ENCODE data around the gene CCL4L2. TPM values are rescaled to one million over a fixed set of nuclear protein-coding genes. Genes with fewer than 3 reads are reported as not detected.
"Not testable (repeated sequence)": the region's sequence is repeated elsewhere in the genome, so short reads cannot be mapped to it uniquely, and the experiment has no call there.

Gene CCL4L2
- total and polyA plus RNA-seq, 2 donors, result 0.25 to 2.0 TPM

- H3K4me3 ChIP-seq (ENCODE audit: low read depth, low read length), result no peak overlapping the region
- H3K27ac ChIP-seq (ENCODE audit: low read depth), result no peak overlapping the region
- H3K36me3 ChIP-seq (ENCODE audit: insufficient read depth), result no peaks in the 10 kb centered on the region
- no peak for DNase-seq (ENCODE audit: extremely low spot score)
- WGBS, result 52% methylated on average over 7 of the region's 7 CpGs
- no peaks in the 10 kb centered on the region for H3K4me1 ChIP-seq (ENCODE audit: insufficient read depth)
Measured at GRCh38 chr17:36204724-36205500, 6.0 kb upstream of the CCL4L2 start.

GRCh38 chr17:36205637-36206485 lies 5.0 kb upstream of the CCL4L2 start:
- H3K36me3 ChIP-seq (ENCODE audit: insufficient read depth), result no peaks in the 10 kb centered on the region
- DNase-seq (ENCODE audit: extremely low spot score), result no peak
- no peaks in the 10 kb centered on the region for H3K4me1 ChIP-seq (ENCODE audit: insufficient read depth)
- H3K4me3 ChIP-seq (ENCODE audit: low read depth, low read length), result no peak overlapping the region
- WGBS, result 64% methylated on average over 4 of the region's 4 CpGs
- no peak overlapping the region for H3K27ac ChIP-seq (ENCODE audit: low read depth)

GRCh38 chr17:36206486-36206821 lies 4.4 kb upstream of the CCL4L2 start:
- H3K27ac ChIP-seq (ENCODE audit: low read depth); DNase-seq (ENCODE audit: extremely low spot score); H3K36me3 ChIP-seq (ENCODE audit: insufficient read depth); H3K4me1 ChIP-seq (ENCODE audit: insufficient read depth); H3K4me3 ChIP-seq (ENCODE audit: low read depth, low read length): not testable (repeated sequence)
- 31% methylated on average over 1 of the region's 1 CpG for WGBS

GRCh38 chr17:36207383-36207782 lies 3.5 kb upstream of the CCL4L2 start:
- 64% methylated on average over 6 of the region's 6 CpGs for WGBS

GRCh38 chr17:36209575-36209974 lies 1.3 kb upstream of the CCL4L2 start:
- no peaks in the 10 kb centered on the region for H3K4me1 ChIP-seq (ENCODE audit: insufficient read depth)
- H3K36me3 ChIP-seq (ENCODE audit: insufficient read depth), result no peaks in the 10 kb centered on the region
- no peak for DNase-seq (ENCODE audit: extremely low spot score)
- no peak overlapping the region for H3K27ac ChIP-seq (ENCODE audit: low read depth)
- H3K4me3 ChIP-seq (ENCODE audit: low read depth, low read length), result no peak overlapping the region

More at GRCh38 chr17:36207383-36207782, 3.5 kb upstream of the CCL4L2 start:
- H3K4me3 ChIP-seq (ENCODE audit: low read depth, low read length); H3K27ac ChIP-seq (ENCODE audit: low read depth); DNase-seq (ENCODE audit: extremely low spot score); H3K4me1 ChIP-seq (ENCODE audit: insufficient read depth); H3K36me3 ChIP-seq (ENCODE audit: insufficient read depth): not testable (repeated sequence)

- H3K27ac ChIP-seq (ENCODE audit: low read depth); H3K4me1 ChIP-seq (ENCODE audit: insufficient read depth); H3K4me3 ChIP-seq (ENCODE audit: low read depth, low read length); H3K36me3 ChIP-seq (ENCODE audit: insufficient read depth); DNase-seq (ENCODE audit: extremely low spot score): not testable (repeated sequence)
- WGBS, result 49% methylated on average over 7 of the region's 10 CpGs
Measured at GRCh38 chr17:36211484-36212271, 815 bp downstream of the CCL4L2 start.

DNA sequence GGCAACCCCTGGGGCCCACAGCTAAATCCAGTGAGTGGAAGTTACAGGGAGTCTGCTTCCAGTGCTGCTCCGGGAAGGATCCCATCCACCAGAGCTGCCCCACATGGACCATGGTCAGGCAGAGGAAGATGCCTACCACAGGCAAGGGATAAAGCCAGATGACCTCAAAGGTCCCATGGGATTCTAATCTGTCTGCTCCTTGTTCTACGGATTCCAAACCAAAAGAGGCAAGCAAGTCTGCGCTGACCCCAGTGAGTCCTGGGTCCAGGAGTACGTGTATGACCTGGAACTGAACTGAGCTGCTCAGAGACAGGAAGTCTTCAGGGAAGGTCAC lies 1.4 kb downstream of the CCL4L2 start:
- 75% methylated on average over 4 of the region's 4 CpGs for WGBS
- no peak for DNase-seq (ENCODE audit: extremely low spot score)
- H3K36me3 ChIP-seq (ENCODE audit: insufficient read depth), result no peaks in the 10 kb centered on the region
- H3K4me3 ChIP-seq (ENCODE audit: low read depth, low read length), result no peak overlapping the region
- H3K4me1 ChIP-seq (ENCODE audit: insufficient read depth), result no peaks in the 10 kb centered on the region
- H3K27ac ChIP-seq (ENCODE audit: low read depth), result no peak overlapping the region

DNA sequence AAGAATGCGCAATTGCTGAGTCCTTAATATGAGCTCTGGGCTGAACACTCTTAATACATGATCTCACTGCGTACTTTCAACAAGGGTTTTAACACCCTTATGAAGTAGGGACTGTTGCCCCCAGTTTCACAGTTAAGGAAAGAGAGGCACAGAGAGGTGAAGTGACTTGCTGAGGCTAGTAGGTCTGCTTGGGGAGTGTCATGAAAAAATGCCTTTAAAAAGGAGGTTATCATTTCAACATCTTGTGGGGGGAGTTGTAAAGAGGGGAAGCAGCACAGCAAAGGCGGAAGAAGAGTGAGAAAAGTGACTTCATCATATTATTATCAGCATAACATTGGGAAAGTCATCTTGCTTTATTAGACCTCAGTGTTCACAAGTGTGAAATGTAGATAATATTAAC lies 2.1 kb downstream of the CCL4L2 start:
- WGBS, result 78% methylated on average over 3 of the region's 3 CpGs
- H3K4me3 ChIP-seq (ENCODE audit: low read depth, low read length), result no peak overlapping the region

GRCh38 chr17:36213695-36214094 lies 2.8 kb downstream of the CCL4L2 start:
- 68% methylated on average over 3 of the region's 3 CpGs for WGBS

More for the DNA sequence above, 2.1 kb downstream of the CCL4L2 start:
- Histone ChIP-seq H3K4me1 (ENCODE audit: insufficient read depth) (no peaks in the 10 kb centered on the region), H3K27ac (ENCODE audit: low read depth) (no peak overlapping the region), H3K36me3 (ENCODE audit: insufficient read depth) (no peaks in the 10 kb centered on the region)
- no peak for DNase-seq (ENCODE audit: extremely low spot score)

GRCh38 chr17:36214918-36215317 lies 4.1 kb downstream of the CCL4L2 start:
- no peak overlapping the region for H3K4me3 ChIP-seq (ENCODE audit: low read depth, low read length)
- no peaks in the 10 kb centered on the region for H3K4me1 ChIP-seq (ENCODE audit: insufficient read depth)
- no peak overlapping the region for H3K27ac ChIP-seq (ENCODE audit: low read depth)
- no peak for DNase-seq (ENCODE audit: extremely low spot score)
- no peaks in the 10 kb centered on the region for H3K36me3 ChIP-seq (ENCODE audit: insufficient read depth)

More at GRCh38 chr17:36213695-36214094, 2.8 kb downstream of the CCL4L2 start:
- Histone ChIP-seq H3K4me1 (ENCODE audit: insufficient read depth) (no peaks in the 10 kb centered on the region), H3K27ac (ENCODE audit: low read depth) (no peak overlapping the region), H3K4me3 (ENCODE audit: low read depth, low read length) (no peak overlapping the region), H3K36me3 (ENCODE audit: insufficient read depth) (no peaks in the 10 kb centered on the region)
- no peak for DNase-seq (ENCODE audit: extremely low spot score)

DNA sequence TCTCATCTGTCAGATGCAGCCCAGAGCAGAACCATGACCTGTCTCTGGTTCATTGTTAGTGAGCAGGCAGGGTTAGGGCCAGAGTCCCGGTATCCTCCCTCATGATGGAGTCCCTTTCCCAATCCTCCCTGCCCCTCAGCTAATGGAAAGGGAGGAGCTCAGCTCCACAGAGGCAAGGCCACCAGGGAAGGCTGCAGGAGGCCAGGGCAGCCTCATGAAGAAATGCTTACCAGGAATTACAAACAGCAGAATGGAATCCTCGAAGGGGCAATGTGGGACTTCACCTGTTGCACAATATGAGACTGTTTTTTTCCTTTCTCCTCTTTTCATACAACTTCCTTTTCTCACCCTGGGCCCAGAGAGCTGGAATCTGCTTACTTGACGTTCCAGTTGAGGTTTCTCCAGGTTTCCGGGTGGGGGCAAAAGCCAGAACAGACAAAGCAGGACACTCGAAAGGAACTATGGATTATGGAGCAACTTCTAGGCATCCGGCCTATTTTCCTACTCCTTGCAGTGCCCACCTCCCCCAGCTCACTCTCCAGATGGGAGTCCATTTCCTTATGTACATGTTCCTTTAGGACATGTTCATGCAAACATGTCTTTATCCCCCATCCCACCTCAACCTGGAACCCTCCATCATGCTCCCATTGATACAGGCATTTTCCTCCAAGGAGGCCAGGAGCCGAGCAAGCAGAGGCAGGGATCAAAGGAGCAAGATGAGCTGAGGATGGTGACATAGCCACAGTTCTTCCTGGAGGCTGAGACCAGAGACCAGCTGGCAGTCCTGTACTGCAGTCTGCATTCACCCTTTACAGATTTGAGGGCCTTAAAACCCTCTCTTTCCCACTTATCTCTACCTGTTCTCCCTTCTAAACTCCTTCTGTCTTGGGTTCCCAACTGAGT lies 4.8 kb downstream of the CCL4L2 start:
- H3K27ac ChIP-seq (ENCODE audit: low read depth); DNase-seq (ENCODE audit: extremely low spot score); H3K4me3 ChIP-seq (ENCODE audit: low read depth, low read length); H3K36me3 ChIP-seq (ENCODE audit: insufficient read depth); H3K4me1 ChIP-seq (ENCODE audit: insufficient read depth): not testable (repeated sequence)
- WGBS, result 78% methylated on average over 7 of the region's 7 CpGs

DNA sequence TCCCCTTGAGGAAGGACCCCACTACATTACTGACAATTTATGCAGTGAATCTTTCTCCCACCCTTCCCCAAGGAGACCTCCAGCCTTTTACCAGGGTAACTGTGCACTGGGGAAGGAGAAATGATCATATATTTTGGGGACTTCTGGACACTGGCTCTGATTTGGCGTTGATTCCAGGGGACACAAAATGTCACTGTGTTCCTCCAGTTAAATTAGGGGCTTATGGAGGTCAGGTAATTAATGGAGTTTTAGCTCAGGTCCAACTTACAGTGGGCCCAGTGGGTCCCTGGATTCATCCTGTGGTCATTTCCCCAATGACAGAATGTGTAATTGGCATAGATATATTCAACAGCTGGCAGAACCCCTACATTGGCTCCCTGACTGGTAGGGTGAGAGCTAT lies 8.7 kb downstream of the CCL4L2 start:
- DNase-seq (ENCODE audit: extremely low spot score); H3K36me3 ChIP-seq (ENCODE audit: insufficient read depth); H3K27ac ChIP-seq (ENCODE audit: low read depth); H3K4me1 ChIP-seq (ENCODE audit: insufficient read depth); H3K4me3 ChIP-seq (ENCODE audit: low read depth, low read length): not testable (repeated sequence)
- 79% methylated on average over 1 of the region's 1 CpG for WGBS
